ENCODE measurements around the gene CARD6. TPM values are rescaled to one million over a fixed set of nuclear protein-coding genes. Genes with fewer than 3 reads are reported as not detected.

The CARD6 gene
- total and polyA plus RNA-seq, 9 of the 15 experiments (the other 6 are each of a cell fraction or from before 2014, with no cell fraction given): 3.5 to 8.3 (median 5.9) TPM

DNA sequence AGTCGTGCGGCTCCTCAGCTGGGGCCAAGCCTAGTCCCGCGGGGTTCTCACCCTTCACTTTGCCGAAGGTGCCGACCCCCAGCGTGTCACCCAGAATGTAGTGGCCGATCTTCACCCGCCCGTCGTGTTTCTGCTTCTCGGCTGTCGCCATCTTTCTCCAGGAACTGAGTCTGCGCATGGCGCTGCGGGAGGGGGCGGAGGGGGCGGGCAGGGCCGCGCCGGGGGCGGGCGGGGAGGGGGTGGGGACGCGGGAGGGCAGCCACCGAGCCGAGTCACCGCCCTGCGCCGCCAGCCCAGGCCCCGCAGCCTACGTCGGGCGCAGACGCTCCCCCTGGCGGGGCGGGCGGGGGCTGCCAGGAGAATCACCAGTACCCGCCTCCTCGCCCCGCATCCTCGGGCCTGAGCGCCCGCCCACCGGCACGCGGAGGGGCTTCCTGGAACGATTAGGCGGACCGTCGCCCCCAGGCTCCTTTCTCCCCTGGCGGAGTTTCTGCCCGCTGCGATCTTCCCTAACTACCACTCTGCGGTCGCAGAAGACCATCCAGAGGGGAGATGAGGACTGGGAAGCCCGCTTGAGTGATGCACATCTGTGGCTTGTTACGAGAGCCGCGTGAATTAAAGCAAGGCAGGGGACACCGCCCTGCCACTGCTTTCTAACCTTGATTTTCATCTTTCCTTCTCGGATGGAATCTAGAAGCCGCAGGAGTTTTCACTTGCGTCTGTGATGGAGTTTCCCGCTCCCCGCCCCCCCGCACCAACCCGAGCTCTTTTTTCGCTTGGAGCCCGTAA lies 43.0 kb upstream of the CARD6 start, which contains the start of gene PRKAA1:
PRKAA1 (minus strand) TSS at position 363 of the 789 bp plus-strand sequence; CDS start at position 178, 185 bp downstream.
- H3K79me2 ChIP-seq (ENCODE audit: control insufficient read depth, insufficient read depth, low read length): peaks cover 68% of the 10 kb centered on the region
- ChIA-PET CTCF (ENCODE audit: low intra/inter-chr PET ratio) (interaction anchor here (0.6 to 1.8 kb wide), 2 partner anchors 81 to 1057 kb away, joined by 3 read pairs; no protein-coding TSS in a partner anchor), POLR2A (interaction anchor here (0.6 to 1.7 kb wide), 10 partner anchors 9 to 97 kb away, joined by 3 to 8 read pairs (median 3); no protein-coding TSS in a partner anchor)
- DNase-seq (ENCODE audit: extremely low read depth in 1 of 4, low spot score in 3 of 4) (peak; percentile 94 to 96 (median 95)), ATAC-seq (peak; percentile 85), FAIRE-seq (peak; percentile 6)
- H3K9me1 ChIP-seq (ENCODE audit: control insufficient read depth, insufficient read depth, low read length): no peaks in the 10 kb centered on the region
- H4K20me1 ChIP-seq (replicated peaks; ENCODE audit: control insufficient read depth, insufficient read depth, low read length): peaks cover 4% of the 10 kb centered on the region
- peak within 1 kb of the TSS; percentile 94 for H3K4me3 ChIP-seq
- peak within 1 kb of the TSS; percentile 95 for H2AFZ ChIP-seq (ENCODE audit: low read depth, low read length)
- in situ Hi-C loops (cut with MboI) (no loop called here), intact Hi-C loops (cut with micrococcal nuclease) (loop anchor here (1.0 kb wide), 2 partner anchors 37 to 42 kb away; partner anchors contain the start of gene RPL37)
- peak within 1 kb of the TSS; percentile 84 to 97 for H3K9ac ChIP-seq (ENCODE audit: insufficient read depth in 1 of 2, low read depth in 2 of 2, low read length in 2 of 2)
- BruUV-seq (replicated peaks): no TSS peak
- H3K4me1 ChIP-seq (replicated peaks in 1 of 2; ENCODE audit: control insufficient read depth in 2 of 2, insufficient read depth in 2 of 2, low read length in 2 of 2): peaks cover 25 to 35% of the 10 kb centered on the region in 2 experiments
- WGBS (ENCODE audit: insufficient coverage, low coverage, missing lambda C conversion rate): under 1% methylated on average over 53 of the region's 70 CpGs
- peak within 1 kb of the TSS; percentile 93 for H3K4me2 ChIP-seq (ENCODE audit: insufficient read depth, low read length)
- H3K9me3 ChIP-seq (replicated peaks; ENCODE audit: control insufficient read depth, insufficient read depth, low read depth, low read length): no peaks in the 10 kb centered on the region
- H3K36me3 ChIP-seq (ENCODE audit: control insufficient read depth, insufficient read depth, low read length): peaks cover 18% of the 10 kb centered on the region; the same call in 2 of the 3 replicates
- peak within 1 kb of the TSS; percentile 92 for H3K27ac ChIP-seq (ENCODE audit: extremely low read depth, low read depth, low read length)
- H3K27me3 ChIP-seq (ENCODE audit: control insufficient read depth in 2 of 2, insufficient read depth in 2 of 2, low read length in 2 of 2): no peaks in the 10 kb centered on the region
- no peak for TF ChIP-seq PPARD (CRISPR knock-in tag; IDR thresholded peaks at IDR 0.05)
- TF ChIP-seq ZNF507 (tag; conservative IDR thresholded peaks at IDR 0.05): no peak
- TF ChIP-seq POLR2B (IDR thresholded peaks at IDR 0.05; ENCODE audit: low read depth, partially characterized antibody): peak; percentile 78
- TF ChIP-seq, protein P1, sequence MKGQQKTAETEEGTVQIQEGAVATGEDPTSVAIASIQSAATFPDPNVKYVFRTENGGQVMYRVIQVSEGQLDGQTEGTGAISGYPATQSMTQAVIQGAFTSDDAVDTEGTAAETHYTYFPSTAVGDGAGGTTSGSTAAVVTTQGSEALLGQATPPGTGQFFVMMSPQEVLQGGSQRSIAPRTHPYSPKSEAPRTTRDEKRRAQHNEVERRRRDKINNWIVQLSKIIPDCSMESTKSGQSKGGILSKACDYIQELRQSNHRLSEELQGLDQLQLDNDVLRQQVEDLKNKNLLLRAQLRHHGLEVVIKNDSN (CRISPR knock-in tag; IDR thresholded peaks at IDR 0.05): no peak; the same call in 1 of the 2 replicates
- TF ChIP-seq HNRNPL (IDR thresholded peaks at IDR 0.05; ENCODE audit: low read depth, low read length): no peak; the same call in 1 of the 2 replicates
- TF ChIP-seq ZNF24 (IDR thresholded peaks at IDR 0.05): no peak
- TF ChIP-seq, protein P2, sequence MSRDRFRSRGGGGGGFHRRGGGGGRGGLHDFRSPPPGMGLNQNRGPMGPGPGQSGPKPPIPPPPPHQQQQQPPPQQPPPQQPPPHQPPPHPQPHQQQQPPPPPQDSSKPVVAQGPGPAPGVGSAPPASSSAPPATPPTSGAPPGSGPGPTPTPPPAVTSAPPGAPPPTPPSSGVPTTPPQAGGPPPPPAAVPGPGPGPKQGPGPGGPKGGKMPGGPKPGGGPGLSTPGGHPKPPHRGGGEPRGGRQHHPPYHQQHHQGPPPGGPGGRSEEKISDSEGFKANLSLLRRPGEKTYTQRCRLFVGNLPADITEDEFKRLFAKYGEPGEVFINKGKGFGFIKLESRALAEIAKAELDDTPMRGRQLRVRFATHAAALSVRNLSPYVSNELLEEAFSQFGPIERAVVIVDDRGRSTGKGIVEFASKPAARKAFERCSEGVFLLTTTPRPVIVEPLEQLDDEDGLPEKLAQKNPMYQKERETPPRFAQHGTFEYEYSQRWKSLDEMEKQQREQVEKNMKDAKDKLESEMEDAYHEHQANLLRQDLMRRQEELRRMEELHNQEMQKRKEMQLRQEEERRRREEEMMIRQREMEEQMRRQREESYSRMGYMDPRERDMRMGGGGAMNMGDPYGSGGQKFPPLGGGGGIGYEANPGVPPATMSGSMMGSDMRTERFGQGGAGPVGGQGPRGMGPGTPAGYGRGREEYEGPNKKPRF (IDR thresholded peaks at IDR 0.05; ENCODE audit: low read depth, low read length): no peak
- peak; percentile 86; the same call in 1 of the 2 replicates for TF ChIP-seq ZNF395 (CRISPR knock-in tag; IDR thresholded peaks at IDR 0.05)
- TF ChIP-seq ARID1B (IDR thresholded peaks at IDR 0.05): 0 out of 2 replicates have a peak, but pooled peaks have one; percentile 15
- TF ChIP-seq ZNF561 (CRISPR knock-in tag; conservative IDR thresholded peaks at IDR 0.05): no peak
- no peak for TF ChIP-seq ZNF133 (CRISPR knock-in tag; IDR thresholded peaks at IDR 0.05)
- TF ChIP-seq HDAC1 (IDR thresholded peaks at IDR 0.05): peak in 1 of 2 experiments; percentile 59; a peak in 2 of 4 replicates
- TF ChIP-seq BCOR (IDR thresholded peaks at IDR 0.05): 0 out of 2 replicates have a peak, but pooled peaks have one; percentile 16
- TF ChIP-seq ZNF780A (CRISPR knock-in tag; IDR thresholded peaks at IDR 0.05): no peak
- TF ChIP-seq ZNF197 (CRISPR knock-in tag; IDR thresholded peaks at IDR 0.05; ENCODE audit: low read depth): peak; percentile 45; the same call in 1 of the 2 replicates
- TF ChIP-seq FIP1L1 (IDR thresholded peaks at IDR 0.05; ENCODE audit: low read depth, low read length, poor library complexity, severe bottlenecking): peak; percentile 72
- TF ChIP-seq MED1 (CRISPR knock-in tag; IDR thresholded peaks at IDR 0.05; ENCODE audit: borderline replicate concordance): no peak
- TF ChIP-seq NFIC (IDR thresholded peaks at IDR 0.05): no peak
